Activated T-cell treated with anti-CD3 and anti-CD28 coated beads, Interleukin-2, amount 50 U/mL, for 72 hours (primary cell): Measurements from ENCODE around the gene PAPPA2. TPM values are rescaled to one million over a fixed set of nuclear protein-coding genes. Genes with fewer than 3 reads are reported as not detected.

Experiments used
- ATAC-seq, 2 donors: fragments of 150-1000 bp; cut with Tn5 transposase; replicated peaks in 1 of 2; 2 replicates each; pipeline ENCODE4 v1.10.0; 2021; ENCODE audit warnings: moderate library complexity in 2 of 2, mild to moderate bottlenecking in 1 of 2
- DNase-seq, 2 donors: peaks; one replicate each; pipeline ENCODE4 v3.0.0; 2021 to 2022; ENCODE audit warnings: mixed read lengths in 1 of 2
- H3K27ac Mint-ChIP-seq: one replicate; pipeline ENCODE4 v1.8.0; 2022; ENCODE audit warnings: mild to moderate bottlenecking, moderate library complexity, mixed read lengths
- H3K27me3 Mint-ChIP-seq: one replicate; pipeline ENCODE4 v1.8.0; 2022; ENCODE audit warnings: low read depth, mixed read lengths
- H3K36me3 Mint-ChIP-seq, 2 donors: one replicate each; pipeline ENCODE4 v1.8.0; 2022; ENCODE audit warnings: mixed read lengths in 2 of 2, mild to moderate bottlenecking in 1 of 2; ENCODE audit not compliant: insufficient read depth in 2 of 2
- H3K4me1 Mint-ChIP-seq: one replicate; pipeline ENCODE4 v1.8.0; 2022; ENCODE audit warnings: low read depth, mixed read lengths
- H3K4me3 Mint-ChIP-seq, 2 donors: one replicate each; pipeline ENCODE4 v1.8.0; 2022; ENCODE audit warnings: mild to moderate bottlenecking in 2 of 2, mixed read lengths in 2 of 2, moderate library complexity in 2 of 2
- H3K9me3 Mint-ChIP-seq, 2 donors: one replicate each; pipeline ENCODE4 v1.8.0; 2022; ENCODE audit warnings: mixed read lengths in 2 of 2
- total RNA-seq, 2 donors: library from RNA; stranded (reverse); gene quantifications; one replicate each; pipeline ENCODE4 v1.2.3, GENCODE V29; 2022

The PAPPA2 gene
- total RNA-seq, 2 donors from 2014 or later, result 1.0 to 3.3 TPM

GRCh38 chr1:176785056-176785455 is 322.1 kb downstream of the PAPPA2 start:
- H3K27ac Mint-ChIP-seq, result no peak overlapping the region
- ATAC-seq, result no peak
- H3K36me3 Mint-ChIP-seq, result no peaks in the 10 kb centered on the region
- no peaks in the 10 kb centered on the region for H3K27me3 Mint-ChIP-seq
- no peak overlapping the region for H3K4me3 Mint-ChIP-seq
- DNase-seq, result no peak
- no peaks in the 10 kb centered on the region for H3K4me1 Mint-ChIP-seq
- peaks cover 1 to 8% of the 10 kb centered on the region in 2 donors for H3K9me3 Mint-ChIP-seq

GRCh38 chr1:176785791-176786190 is 322.8 kb downstream of the PAPPA2 start:
- no peak for DNase-seq
- no peak for ATAC-seq
- no peaks in the 10 kb centered on the region for H3K36me3 Mint-ChIP-seq

DNA sequence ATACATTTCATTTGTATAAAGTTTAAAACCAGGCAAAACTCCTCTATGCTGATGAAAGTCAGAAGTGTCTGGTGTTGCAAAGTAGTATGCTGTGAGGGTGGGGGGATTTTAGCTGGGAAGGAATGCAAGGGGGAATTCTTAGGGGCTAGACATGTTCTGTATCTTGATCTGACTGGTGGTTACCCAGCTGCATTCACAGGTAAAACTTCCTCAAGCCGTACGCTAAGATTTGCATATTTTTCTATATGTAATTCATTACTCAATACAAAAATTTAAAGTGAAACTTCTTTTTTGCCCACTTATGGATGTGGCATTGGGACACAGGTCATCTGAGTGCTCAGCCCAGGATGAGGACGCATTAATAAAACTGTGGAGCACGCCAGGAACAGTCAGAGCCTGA is 323.3 kb downstream of the PAPPA2 start:
- Mint-ChIP-seq H3K27ac (no peak overlapping the region), H3K4me3 (no peak overlapping the region), H3K4me1 (no peaks in the 10 kb centered on the region), H3K27me3 (no peaks in the 10 kb centered on the region), H3K9me3 (peaks cover 1 to 6% of the 10 kb centered on the region in 2 donors), H3K36me3 (no peaks in the 10 kb centered on the region)
- ATAC-seq (no peak), DNase-seq (no peak)

More at GRCh38 chr1:176785791-176786190, 322.8 kb downstream of the PAPPA2 start:
- no peaks in the 10 kb centered on the region for H3K4me1 Mint-ChIP-seq
- no peak overlapping the region for H3K4me3 Mint-ChIP-seq
- no peak overlapping the region for H3K27ac Mint-ChIP-seq
- peaks cover 1 to 8% of the 10 kb centered on the region in 2 donors for H3K9me3 Mint-ChIP-seq
- no peaks in the 10 kb centered on the region for H3K27me3 Mint-ChIP-seq

DNA sequence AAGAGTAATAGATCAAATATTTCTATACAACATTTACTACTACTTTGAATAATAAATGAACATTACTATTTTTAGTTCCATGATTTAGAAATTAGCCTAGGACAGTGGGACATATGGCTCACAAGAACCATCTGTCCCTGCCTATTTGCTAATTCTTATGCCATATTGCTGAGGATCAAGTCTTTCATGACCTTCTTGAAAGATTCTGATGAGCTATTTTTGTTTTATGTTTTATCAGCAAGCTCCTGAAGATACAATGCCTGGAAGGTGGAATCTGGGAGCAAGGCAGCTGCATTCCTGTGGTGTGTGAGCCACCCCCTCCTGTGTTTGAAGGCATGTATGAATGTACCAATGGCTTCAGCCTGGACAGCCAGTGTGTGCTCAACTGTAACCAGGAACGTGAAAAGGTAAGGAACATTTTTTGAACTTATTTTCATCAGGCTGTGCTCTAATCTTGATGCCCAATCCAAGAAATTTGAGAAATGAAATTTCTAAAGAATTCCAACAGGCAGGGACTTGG is 326.7 kb downstream of the PAPPA2 start:
- ATAC-seq, result no peak
- Mint-ChIP-seq H3K27ac (no peak overlapping the region), H3K4me3 (no peak overlapping the region), H3K4me1 (no peaks in the 10 kb centered on the region), H3K36me3 (no peaks in the 10 kb centered on the region), H3K27me3 (no peaks in the 10 kb centered on the region), H3K9me3 (peaks cover 3 to 6% of the 10 kb centered on the region in 2 donors)
- DNase-seq, result no peak

DNA sequence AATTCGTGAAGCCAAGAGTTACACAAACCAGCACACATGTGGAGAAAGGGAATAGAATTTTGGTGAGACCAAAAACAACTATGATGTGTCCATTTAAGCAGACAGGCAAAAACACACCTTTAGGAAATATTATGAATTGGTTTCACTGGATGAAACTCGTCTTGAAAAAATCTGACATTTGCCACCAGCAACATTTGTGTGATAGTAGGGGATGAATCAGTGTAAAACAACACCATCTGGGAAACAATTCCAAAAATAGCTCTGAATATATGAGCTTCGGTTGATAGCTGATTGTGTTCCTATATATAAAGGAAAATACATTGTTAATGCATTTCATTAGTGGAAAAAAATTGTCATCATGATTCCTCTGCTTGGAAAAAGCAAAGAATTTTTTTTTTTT is 327.8 kb downstream of the PAPPA2 start:
- Mint-ChIP-seq H3K4me3 (no peak overlapping the region), H3K9me3 (peaks cover 2 to 3% of the 10 kb centered on the region in 2 donors), H3K27ac (no peak overlapping the region), H3K4me1 (no peaks in the 10 kb centered on the region), H3K36me3 (no peaks in the 10 kb centered on the region), H3K27me3 (no peaks in the 10 kb centered on the region)
- DNase-seq (no peak), ATAC-seq (no peak)

GRCh38 chr1:176791906-176792305 is 328.9 kb downstream of the PAPPA2 start:
- no peak for ATAC-seq
- DNase-seq, result no peak
- Mint-ChIP-seq H3K36me3 (no peaks in the 10 kb centered on the region), H3K9me3 (peaks cover under 1 to 3% of the 10 kb centered on the region in 2 donors), H3K27ac (no peak overlapping the region), H3K27me3 (no peaks in the 10 kb centered on the region), H3K4me3 (no peak overlapping the region), H3K4me1 (no peaks in the 10 kb centered on the region)

- H3K27ac Mint-ChIP-seq, result no peak overlapping the region
- peaks cover 0 to 1% of the 10 kb centered on the region in 2 donors for H3K9me3 Mint-ChIP-seq
- no peaks in the 10 kb centered on the region for H3K36me3 Mint-ChIP-seq
- DNase-seq, result no peak
- H3K27me3 Mint-ChIP-seq, result no peaks in the 10 kb centered on the region
- no peaks in the 10 kb centered on the region for H3K4me1 Mint-ChIP-seq
- H3K4me3 Mint-ChIP-seq, result no peak overlapping the region
- ATAC-seq, result no peak
Observed at GRCh38 chr1:176794897-176795508, 332.0 kb downstream of the PAPPA2 start.

DNA sequence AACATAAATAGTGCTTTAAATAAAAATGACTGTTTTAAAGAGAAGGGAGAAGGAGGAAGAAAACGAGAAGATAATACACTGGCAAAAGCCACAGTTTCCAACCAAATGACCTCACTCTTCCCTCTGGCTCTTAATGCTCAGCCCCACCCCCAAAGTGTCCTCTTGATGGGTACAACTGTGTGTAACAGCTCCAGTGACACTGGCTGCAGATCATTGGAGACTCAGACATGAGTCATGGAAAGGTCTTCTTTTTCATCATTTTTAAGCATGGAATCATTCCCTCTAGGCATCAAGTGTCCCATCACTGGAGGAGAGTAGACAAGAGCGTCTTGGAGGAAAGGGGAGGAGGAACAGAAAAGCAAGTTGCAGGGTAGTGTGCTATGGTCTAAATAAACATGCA is 333.0 kb downstream of the PAPPA2 start:
- Mint-ChIP-seq H3K9me3 (peaks cover 0 to 1% of the 10 kb centered on the region in 2 donors), H3K36me3 (no peaks in the 10 kb centered on the region), H3K27me3 (no peaks in the 10 kb centered on the region), H3K4me3 (no peak overlapping the region), H3K27ac (no peak overlapping the region), H3K4me1 (no peaks in the 10 kb centered on the region)
- ATAC-seq, result no peak
- DNase-seq, result no peak

GRCh38 chr1:176796583-176796982 is 333.6 kb downstream of the PAPPA2 start:
- no peak overlapping the region for H3K27ac Mint-ChIP-seq
- no peak for DNase-seq
- H3K9me3 Mint-ChIP-seq, result peaks cover 0 to 1% of the 10 kb centered on the region in 2 donors
- no peaks in the 10 kb centered on the region for H3K27me3 Mint-ChIP-seq
- H3K36me3 Mint-ChIP-seq, result no peaks in the 10 kb centered on the region
- no peak overlapping the region for H3K4me3 Mint-ChIP-seq
- ATAC-seq, result no peak
- no peaks in the 10 kb centered on the region for H3K4me1 Mint-ChIP-seq

DNA sequence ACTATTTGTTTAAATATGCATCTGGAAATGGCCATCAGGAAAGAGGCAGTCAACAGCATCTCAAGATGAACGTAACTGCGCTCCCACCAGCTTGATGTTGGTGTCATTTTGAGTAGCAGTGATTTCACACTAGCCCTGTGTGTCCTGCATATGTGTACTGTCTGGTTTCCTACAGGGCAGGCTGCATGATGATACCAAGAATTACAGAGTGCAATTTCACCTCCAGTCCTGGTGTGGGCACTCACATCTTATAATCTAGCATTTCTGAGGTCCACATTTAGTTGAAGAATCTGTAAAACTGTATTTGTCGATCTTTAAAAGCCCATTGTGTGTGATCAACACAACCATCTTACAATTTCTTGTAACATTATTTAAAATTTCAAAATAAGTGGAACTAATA is 336.4 kb downstream of the PAPPA2 start:
- no peak for ATAC-seq
- peaks cover 0 to 1% of the 10 kb centered on the region in 2 donors for H3K9me3 Mint-ChIP-seq
- DNase-seq, result no peak
- H3K27ac Mint-ChIP-seq, result no peak overlapping the region
- H3K27me3 Mint-ChIP-seq, result peaks cover 7% of the 10 kb centered on the region
- no peak overlapping the region for H3K4me3 Mint-ChIP-seq
- H3K4me1 Mint-ChIP-seq, result no peaks in the 10 kb centered on the region
- no peaks in the 10 kb centered on the region for H3K36me3 Mint-ChIP-seq

GRCh38 chr1:176800978-176801513 is 338.1 kb downstream of the PAPPA2 start:
- no peaks in the 10 kb centered on the region for H3K9me3 Mint-ChIP-seq
- no peaks in the 10 kb centered on the region for H3K36me3 Mint-ChIP-seq
- DNase-seq (no peak), ATAC-seq (no peak)
- no peak overlapping the region for H3K27ac Mint-ChIP-seq
- no peaks in the 10 kb centered on the region for H3K4me1 Mint-ChIP-seq
- no peak overlapping the region for H3K4me3 Mint-ChIP-seq
- H3K27me3 Mint-ChIP-seq, result peaks cover 7% of the 10 kb centered on the region

DNA sequence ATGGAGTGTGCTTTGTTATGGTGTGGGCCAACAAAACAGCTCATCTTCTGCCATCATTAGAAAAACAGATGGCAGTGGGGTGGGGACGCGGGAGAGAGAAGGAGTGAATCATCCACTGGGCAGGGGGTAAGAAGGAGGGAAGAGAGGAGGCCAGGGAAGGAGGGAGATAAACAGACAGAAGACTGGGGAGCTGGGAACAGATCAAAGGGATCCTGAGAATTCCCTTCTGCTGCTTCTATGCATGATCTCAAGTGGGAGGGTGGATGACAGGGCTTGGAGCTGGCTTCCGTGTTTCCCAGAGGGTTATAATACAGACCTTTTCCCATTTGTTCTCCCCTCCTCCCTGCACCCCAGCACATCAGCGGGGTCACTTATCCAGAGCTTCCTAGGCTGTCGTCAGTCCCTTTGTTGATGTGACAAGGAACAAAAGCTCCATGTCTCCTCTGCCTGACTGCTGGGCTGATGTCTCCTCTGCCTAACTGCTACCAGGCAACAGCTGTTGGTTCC is 338.6 kb downstream of the PAPPA2 start:
- ATAC-seq (no peak), DNase-seq (no peak)
- Mint-ChIP-seq H3K9me3 (no peaks in the 10 kb centered on the region), H3K27me3 (peaks cover 7% of the 10 kb centered on the region), H3K27ac (no peak overlapping the region), H3K36me3 (no peaks in the 10 kb centered on the region), H3K4me3 (no peak overlapping the region), H3K4me1 (no peaks in the 10 kb centered on the region)

DNA sequence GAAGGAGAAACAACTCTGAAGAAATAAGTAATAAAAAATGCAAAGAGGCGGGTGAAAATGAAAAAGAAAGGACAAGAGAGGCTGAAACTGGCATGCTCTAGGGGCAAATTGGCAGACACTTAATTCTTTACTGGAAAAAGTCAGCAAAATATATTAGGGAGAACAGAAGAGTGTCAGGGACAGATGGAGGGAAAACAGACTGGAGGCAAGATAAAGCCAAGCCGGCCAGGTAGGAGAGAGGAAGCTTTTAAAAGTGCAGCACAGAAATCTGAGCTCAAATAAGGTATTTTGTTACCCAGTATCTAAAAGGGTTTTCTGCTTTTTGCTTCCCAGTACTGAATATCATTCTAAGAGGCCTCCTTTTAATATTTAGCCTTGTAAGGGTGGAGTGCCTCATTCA is 339.3 kb downstream of the PAPPA2 start:
- H3K4me3 Mint-ChIP-seq, result no peak overlapping the region
- no peak for ATAC-seq
- peaks cover 7% of the 10 kb centered on the region for H3K27me3 Mint-ChIP-seq

DNA sequence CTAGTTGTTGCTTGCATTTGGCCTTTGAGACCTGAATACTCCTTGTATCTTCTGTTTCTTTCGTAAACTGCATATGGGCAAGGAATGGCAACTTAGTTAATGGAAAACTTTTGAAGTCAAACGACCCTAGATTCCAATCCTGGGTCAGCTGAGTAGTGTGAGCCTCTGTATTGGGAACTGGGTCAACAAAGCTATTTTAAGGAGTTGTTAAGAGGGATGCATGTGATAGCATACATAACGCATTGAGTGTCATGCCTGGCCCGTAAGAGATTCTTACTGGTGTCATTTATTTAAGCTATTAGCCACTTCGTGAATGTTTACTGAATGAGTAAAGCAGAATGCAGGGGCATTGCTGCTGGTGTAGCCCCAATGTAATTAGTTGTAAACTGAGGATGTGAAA is 340.1 kb downstream of the PAPPA2 start:
- Mint-ChIP-seq H3K4me1 (no peaks in the 10 kb centered on the region), H3K9me3 (no peaks in the 10 kb centered on the region), H3K36me3 (no peaks in the 10 kb centered on the region), H3K27ac (no peak overlapping the region), H3K4me3 (no peak overlapping the region), H3K27me3 (peaks cover 7% of the 10 kb centered on the region)
- DNase-seq, result no peak
- no peak for ATAC-seq

More for the DNA sequence above, 339.3 kb downstream of the PAPPA2 start:
- Mint-ChIP-seq H3K4me1 (no peaks in the 10 kb centered on the region), H3K27ac (no peak overlapping the region), H3K9me3 (no peaks in the 10 kb centered on the region), H3K36me3 (no peaks in the 10 kb centered on the region)
- no peak for DNase-seq
